ENCODE results near the gene CGB8. TPM values are rescaled to one million over a fixed set of nuclear protein-coding genes. Genes with fewer than 3 reads are reported as not detected.

CGB8 gene
- total and polyA plus RNA-seq, 4 donors, result not detected

DNA sequence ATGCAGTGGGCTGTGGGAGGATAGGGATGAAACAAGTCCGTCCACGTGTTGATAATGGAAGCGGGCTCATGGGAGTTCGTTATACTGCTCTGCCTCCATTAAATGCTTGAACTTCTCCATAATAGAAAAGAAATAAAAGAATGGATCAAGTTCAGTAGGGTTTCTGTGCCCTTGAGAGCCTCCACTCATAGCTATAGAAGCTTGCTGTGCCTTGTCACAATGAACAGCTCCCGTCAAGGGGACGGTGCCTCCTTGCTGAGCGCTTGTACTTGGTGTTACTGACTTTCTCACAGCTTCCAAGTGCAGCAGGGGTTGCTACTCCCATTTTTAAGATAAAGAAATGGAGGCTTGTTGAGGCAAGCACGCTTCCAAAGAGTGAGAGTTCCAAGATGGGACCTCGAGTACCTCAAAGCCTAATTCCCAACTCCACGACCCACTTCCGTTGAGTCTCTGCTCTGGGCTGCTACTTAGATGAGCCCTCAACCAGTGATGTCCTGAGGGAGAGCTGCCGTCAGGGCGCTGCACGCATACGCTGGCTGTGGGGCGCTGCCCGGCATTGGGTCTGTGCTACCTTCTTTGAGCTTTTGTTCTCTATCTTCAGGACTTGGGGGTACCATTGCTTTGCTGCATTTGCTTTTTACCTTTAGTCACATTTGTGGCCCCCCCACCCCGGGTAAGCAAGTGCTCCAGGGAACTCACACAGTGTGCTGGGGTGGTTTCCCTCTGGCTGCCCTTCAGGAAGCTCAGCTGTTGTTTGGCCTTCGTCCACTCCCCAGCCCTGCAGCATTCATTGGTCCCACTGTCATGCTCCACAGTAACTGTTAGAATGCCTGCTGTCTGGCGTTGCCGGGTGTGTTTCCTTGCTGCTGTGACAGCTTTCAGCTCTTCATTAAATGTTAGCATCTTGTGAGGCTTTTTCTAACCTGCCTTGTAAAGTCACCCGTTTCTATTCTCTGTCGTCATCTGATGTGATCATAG is 45.9 kb upstream of the CGB8 start (continued):
- TF ChIP-seq YY1 (IDR thresholded peaks at IDR 0.05), result no peak
- no peak for TF ChIP-seq ZBTB33 (IDR thresholded peaks at IDR 0.05)
- no peak for TF ChIP-seq FOXA2 (IDR thresholded peaks at IDR 0.05)

DNA sequence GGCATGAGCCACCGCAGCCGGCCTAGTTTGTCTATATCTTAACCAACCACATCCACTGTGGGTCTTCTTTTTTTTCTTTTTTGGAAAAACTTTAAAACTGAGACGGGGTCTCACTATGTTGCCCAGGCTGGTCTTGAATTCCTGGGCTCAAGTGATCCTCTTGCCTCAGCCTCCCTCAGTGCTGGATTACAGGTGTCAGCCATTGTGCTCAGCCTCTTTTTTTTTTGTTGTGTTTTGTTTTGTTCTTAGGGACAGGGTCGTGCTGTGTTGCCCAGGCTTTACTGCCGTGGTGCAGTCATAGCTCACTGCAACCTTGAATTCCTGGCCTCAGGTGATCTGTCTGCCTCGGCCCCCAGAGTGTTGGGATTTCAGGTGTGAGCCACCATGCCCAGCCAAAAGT is 43.8 kb upstream of the CGB8 start:
- Histone ChIP-seq H3K27ac (ENCODE audit: low read depth in 1 of 2, low read length in 2 of 2) (no peak overlapping the region), H3K27me3 (ENCODE audit: control insufficient read depth in 4 of 4, insufficient read depth in 4 of 4, low read length in 3 of 4) (no peaks in the 10 kb centered on the region), H3K9ac (ENCODE audit: low read depth in 1 of 2, low read length in 2 of 2) (no peak overlapping the region), H3K4me1 (ENCODE audit: control insufficient read depth in 4 of 4, insufficient read depth in 4 of 4, low read length in 3 of 4) (peaks cover 0 to 14% (median 4%) of the 10 kb centered on the region in 4 donors), H3K9me3 (ENCODE audit: control insufficient read depth in 4 of 4, low read length in 3 of 4) (no peaks in the 10 kb centered on the region), H3K36me3 (ENCODE audit: control insufficient read depth in 4 of 4, insufficient read depth in 3 of 4, low read depth in 1 of 4, low read length in 3 of 4) (peaks cover 18 to 57% (median 37%) of the 10 kb centered on the region in 4 donors), H3K4me3 (ENCODE audit: low read depth in 1 of 3, low read length in 3 of 3) (no peak overlapping the region)
- WGBS, result 96% methylated on average over 6 of the region's 6 CpGs
- TF ChIP-seq EGR1 (IDR thresholded peaks at IDR 0.05; ENCODE audit: low read depth in 2 of 2) (no peak), TAF1 (conservative IDR thresholded peaks at IDR 0.05) (no peak), ZBTB33 (IDR thresholded peaks at IDR 0.05) (no peak), CTCF (IDR thresholded peaks at IDR 0.05; ENCODE audit: low read depth, low read length, missing input control) (no peak), FOXA1 (IDR thresholded peaks at IDR 0.05) (no peak), RXRA (IDR thresholded peaks at IDR 0.05) (no peak)
- no peak for DNase-seq (ENCODE audit: low spot score)

DNA sequence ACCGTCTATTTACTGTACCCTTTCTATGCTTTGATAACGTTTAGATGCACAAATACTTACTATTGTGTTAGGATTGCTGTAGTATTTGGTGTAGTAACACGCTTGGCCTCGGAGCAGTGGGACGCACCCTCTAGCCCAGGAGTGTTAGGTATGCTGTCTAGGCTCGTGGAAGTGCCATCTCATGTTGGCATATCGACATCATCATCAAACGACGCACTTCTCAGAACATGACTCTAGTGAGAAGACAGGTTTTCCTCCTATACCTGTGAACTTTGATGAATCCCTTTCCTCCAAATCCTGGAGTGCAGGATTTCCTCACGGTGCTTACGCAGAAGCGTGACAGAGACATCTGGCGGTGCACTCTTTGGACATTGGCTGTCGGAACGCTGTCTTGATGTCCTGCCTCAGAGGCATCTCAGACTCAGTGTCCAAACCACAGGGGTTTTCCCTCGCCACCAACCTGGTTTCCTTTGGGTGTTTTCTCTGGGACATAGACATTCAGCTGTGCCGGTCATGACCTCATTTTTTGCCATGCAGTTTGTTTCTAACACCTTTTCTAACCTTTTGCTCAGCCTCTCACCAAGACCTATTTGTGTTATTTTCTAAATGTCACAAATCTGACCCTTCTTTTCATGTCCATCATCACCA is 42.6 kb upstream of the CGB8 start:
- H3K9me3 ChIP-seq (ENCODE audit: control insufficient read depth in 4 of 4, low read length in 3 of 4), result no peaks in the 10 kb centered on the region
- no peaks in the 10 kb centered on the region for H3K27me3 ChIP-seq (ENCODE audit: control insufficient read depth in 4 of 4, insufficient read depth in 4 of 4, low read length in 3 of 4)
- no peak for DNase-seq (ENCODE audit: low spot score)
- peaks cover 4 to 13% (median 11%) of the 10 kb centered on the region in 4 donors for H3K4me1 ChIP-seq (ENCODE audit: control insufficient read depth in 4 of 4, insufficient read depth in 4 of 4, low read length in 3 of 4)
- H3K36me3 ChIP-seq (ENCODE audit: control insufficient read depth in 4 of 4, insufficient read depth in 3 of 4, low read depth in 1 of 4, low read length in 3 of 4), result peaks cover 17 to 54% (median 37%) of the 10 kb centered on the region in 4 donors
- H3K9ac ChIP-seq (ENCODE audit: low read depth in 1 of 2, low read length in 2 of 2), result no peak overlapping the region
- 94% methylated on average over 17 of the region's 17 CpGs for WGBS
- no peak overlapping the region for H3K4me3 ChIP-seq (ENCODE audit: low read depth in 1 of 3, low read length in 3 of 3)
- H3K27ac ChIP-seq (ENCODE audit: low read depth in 1 of 2, low read length in 2 of 2), result no peak overlapping the region
- TF ChIP-seq REST (IDR thresholded peaks at IDR 0.05), result no peak
- no peak for TF ChIP-seq FOXA1 (IDR thresholded peaks at IDR 0.05)
- TF ChIP-seq, protein P1, sequence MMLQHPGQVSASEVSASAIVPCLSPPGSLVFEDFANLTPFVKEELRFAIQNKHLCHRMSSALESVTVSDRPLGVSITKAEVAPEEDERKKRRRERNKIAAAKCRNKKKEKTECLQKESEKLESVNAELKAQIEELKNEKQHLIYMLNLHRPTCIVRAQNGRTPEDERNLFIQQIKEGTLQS (IDR thresholded peaks at IDR 0.05), result no peak
- no peak for TF ChIP-seq RAD21 (IDR thresholded peaks at IDR 0.05)
- TF ChIP-seq HNF4A (conservative IDR thresholded peaks at IDR 0.05), result no peak
- TF ChIP-seq JUND (IDR thresholded peaks at IDR 0.05), result no peak
- no peak for TF ChIP-seq TAF1 (conservative IDR thresholded peaks at IDR 0.05)
- TF ChIP-seq, protein P2, sequence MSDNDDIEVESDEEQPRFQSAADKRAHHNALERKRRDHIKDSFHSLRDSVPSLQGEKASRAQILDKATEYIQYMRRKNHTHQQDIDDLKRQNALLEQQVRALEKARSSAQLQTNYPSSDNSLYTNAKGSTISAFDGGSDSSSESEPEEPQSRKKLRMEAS (IDR thresholded peaks at IDR 0.05), result no peak
- TF ChIP-seq SP1 (IDR thresholded peaks at IDR 0.05), result no peak
- TF ChIP-seq NR2F2 (IDR thresholded peaks at IDR 0.05), result no peak

Data from liver (tissue), 9 donors.